GM23338 (cell line): ENCODE results near the gene NR1D1. TPM values are rescaled to one million over a fixed set of nuclear protein-coding genes. Genes with fewer than 3 reads are reported as not detected.

Source experiments
- ATAC-seq: fragments of 200-7000 bp; cut with Tn5 transposase; 3 replicates; pipeline ENCODE4 v1.9.1; 2020
- DNase-seq: peaks from one replicate; pipeline ENCODE4 v3.0.0-alpha.2; 2015; ENCODE audit warnings: low spot score
- H2AFZ ChIP-seq: fragments of 200-600 bp; sonication (generic); 2 replicates; pipeline ENCODE4 v1.8.0; 2016; ENCODE audit warnings: antibody characterized with exemption, mild to moderate bottlenecking, moderate library complexity
- H3F3A ChIP-seq: fragments of 200-600 bp; sonication (generic); replicated peaks from 2 replicates; pipeline ENCODE4 v1.8.0; 2017; ENCODE audit warnings: antibody characterized with exemption, mixed run types, low read depth
- H3K27ac ChIP-seq: fragments of 200-600 bp; sonication (generic); 2 replicates; pipeline ENCODE4 v1.6.1; 2016; ENCODE audit warnings: low read depth
- H3K27me3 ChIP-seq: fragments of 200-600 bp; sonication (generic); 2 replicates; pipeline ENCODE4 v1.8.0; 2016; ENCODE audit warnings: mild to moderate bottlenecking, mixed run types, moderate library complexity; ENCODE audit not compliant: insufficient read depth
- H3K36me3 ChIP-seq: fragments of 200-600 bp; sonication (generic); 2 replicates; pipeline ENCODE4 v1.8.0; 2016; ENCODE audit warnings: mild to moderate bottlenecking; ENCODE audit not compliant: insufficient read depth
- H3K4me1 ChIP-seq: fragments of 200-600 bp; sonication (generic); 2 replicates; pipeline ENCODE4 v1.8.0; 2016; ENCODE audit warnings: mild to moderate bottlenecking, moderate library complexity; ENCODE audit not compliant: insufficient read depth
- H3K4me2 ChIP-seq: fragments of 200-600 bp; sonication (generic); 2 replicates; pipeline ENCODE4 v1.7.1; 2017; ENCODE audit warnings: mixed run types
- H3K4me3 ChIP-seq: fragments of 200-600 bp; sonication (generic); 2 replicates; pipeline ENCODE4 v1.6.1; 2016; ENCODE audit warnings: mixed run types
- H3K79me2 ChIP-seq: fragments of 200-600 bp; sonication (generic); replicated peaks from 2 replicates; pipeline ENCODE4 v1.8.0; 2017; ENCODE audit warnings: mild to moderate bottlenecking; ENCODE audit not compliant: insufficient read depth
- H3K9me2 ChIP-seq: fragments of 200-600 bp; sonication (generic); 2 replicates; pipeline ENCODE4 v1.8.0; 2017; ENCODE audit not compliant: insufficient read depth
- H4K20me1 ChIP-seq: fragments of 200-600 bp; sonication (generic); replicated peaks from 2 replicates; pipeline ENCODE4 v1.8.0; 2017; ENCODE audit warnings: mild to moderate bottlenecking; ENCODE audit not compliant: insufficient read depth
- H3K27ac Mint-ChIP-seq: 2 replicates; pipeline ENCODE4 v1.8.0; 2020; ENCODE audit warnings: inconsistent platforms, mild to moderate bottlenecking, moderate library complexity, mixed read lengths
- H3K27me3 Mint-ChIP-seq: 3 replicates; pipeline ENCODE4 v1.8.0; 2022; ENCODE audit warnings: low read depth, mild to moderate bottlenecking, moderate library complexity, mixed read lengths, inconsistent platforms; ENCODE audit not compliant: insufficient read depth, poor library complexity
- H3K36me3 Mint-ChIP-seq: 3 replicates; pipeline ENCODE4 v1.8.0; 2021; ENCODE audit warnings: low read depth, mild to moderate bottlenecking, inconsistent platforms, moderate library complexity, mixed read lengths
- H3K4me1 Mint-ChIP-seq: 3 replicates; pipeline ENCODE4 v1.8.0; 2020; ENCODE audit warnings: mild to moderate bottlenecking, inconsistent platforms, mixed read lengths
- H3K4me3 Mint-ChIP-seq: 3 replicates; pipeline ENCODE4 v1.8.0; 2021; ENCODE audit warnings: moderate library complexity, mild to moderate bottlenecking, inconsistent platforms, mixed read lengths
- H3K9me3 Mint-ChIP-seq: 3 replicates; pipeline ENCODE4 v1.8.0; 2020; ENCODE audit warnings: moderate library complexity, mild to moderate bottlenecking, inconsistent platforms, mixed read lengths
- EZH2 ChIP-seq: fragments of 200-600 bp; sonication (generic); IDR thresholded peaks from one replicate; pipeline ENCODE4 v1.8.0; 2017; ENCODE audit warnings: antibody characterized with exemption, mild to moderate bottlenecking, low read depth; ENCODE audit not compliant: unreplicated experiment
- EZH2phosphoT487 ChIP-seq: fragments of 200-600 bp; sonication (generic); IDR thresholded peaks from one replicate; pipeline ENCODE4 v1.8.1; 2018; ENCODE audit warnings: antibody characterized with exemption; ENCODE audit not compliant: unreplicated experiment
- JUNB ChIP-seq: IDR thresholded peaks from one replicate; pipeline ENCODE4 v1.6.1; 2016; ENCODE audit warnings: antibody characterized with exemption; ENCODE audit not compliant: unreplicated experiment
- POLR2AphosphoS5 ChIP-seq: IDR thresholded peaks from 2 replicates; pipeline ENCODE4 v1.6.1; 2016; ENCODE audit warnings: antibody characterized with exemption, low read depth
- STAT1 ChIP-seq: IDR thresholded peaks from one replicate; pipeline ENCODE4 v1.6.1; 2016; ENCODE audit warnings: antibody characterized with exemption; ENCODE audit not compliant: unreplicated experiment
- ZNF114 ChIP-seq: fragments of 250-450 bp; sonication (Bioruptor Pico); IDR thresholded peaks from 2 replicates; pipeline ENCODE4 v1.5.0; 2020; ENCODE audit warnings: mild to moderate bottlenecking, moderate library complexity
- ZNF331 ChIP-seq: fragments of 250-450 bp; sonication (Bioruptor Pico); IDR thresholded peaks from 2 replicates; pipeline ENCODE4 v1.5.0; 2020; ENCODE audit warnings: low read depth, mild to moderate bottlenecking, moderate library complexity
- polyA plus RNA-seq: library from polyadenylated mRNA; unstranded; fragments of >200 nt; fragmentation: Nextera tagmentation; extraction: Ambion mirVana; gene quantifications from 2 replicates; pipeline ENCODE4 v1.2.1, GENCODE V29; 2016
- total RNA-seq: library from RNA; depleted of rRNA; stranded (reverse); fragments of >200 nt; shearing (Covaris generic); gene quantifications from 2 replicates; pipeline ENCODE4 v1.2.3, GENCODE V29; 2014
- TF ChIP-seq, protein P1 (sequence below), 2 experiments: fragments of 200-600 bp in 1 of 2; sonication (generic) in 1 of 2; conservative IDR thresholded peaks; 2 replicates each; pipeline versions ENCODE4 v1.5.1 to v1.6.1; 2016 to 2017; ENCODE audit warnings: antibody characterized with exemption in 2 of 2, low read depth in 2 of 2, mild to moderate bottlenecking in 2 of 2, moderate library complexity in 1 of 2

The NR1D1 gene
- total and polyA plus RNA-seq, 2 experiments from 2014 or later = 3.3 to 4.2 TPM

DNA sequence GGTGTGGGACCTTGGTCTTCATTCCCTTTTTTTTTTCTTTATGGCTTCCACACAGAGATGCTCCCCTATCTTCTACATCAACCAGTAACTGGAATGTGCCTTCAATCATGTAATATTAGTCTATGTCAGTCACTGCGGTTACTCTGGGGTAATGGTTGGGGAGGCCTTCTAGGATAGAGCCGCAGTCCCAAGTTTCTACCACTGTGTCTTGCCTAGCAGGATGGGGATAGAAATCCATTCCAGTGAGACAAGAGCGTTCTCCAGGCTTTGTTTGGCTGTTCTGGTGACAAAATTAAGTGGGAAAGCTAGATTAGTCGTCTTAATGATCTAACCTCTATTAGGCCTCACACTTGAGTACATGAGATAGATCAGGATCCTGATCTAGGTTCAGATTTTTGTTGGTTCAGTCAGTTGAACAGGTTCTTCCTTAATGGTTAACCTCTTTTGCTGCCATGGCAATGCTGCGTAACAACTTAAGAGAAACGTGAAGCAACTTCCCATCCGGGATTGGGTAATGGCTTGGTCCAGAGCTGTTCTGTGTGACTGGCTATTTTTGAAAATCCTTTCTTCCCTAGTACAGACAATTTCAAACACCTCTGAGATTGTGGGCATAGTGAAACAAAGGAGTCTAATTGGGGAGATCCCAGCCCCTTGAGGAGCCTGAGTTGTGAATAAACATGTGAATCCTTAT, 30.1 kb upstream of the NR1D1 start:
- H3K4me1 ChIP-seq = no peaks in the 10 kb centered on the region
- H3K36me3 ChIP-seq = peaks cover 86% of the 10 kb centered on the region
- DNase-seq (no peak), ATAC-seq (no peak)
- H3K27me3 ChIP-seq = no peaks in the 10 kb centered on the region
- no peaks in the 10 kb centered on the region for H3K9me2 ChIP-seq
- peak overlapping the region; percentile 46 for H3K27ac Mint-ChIP-seq
- TF ChIP-seq EZH2 (no peak), STAT1 (no peak), JUNB (no peak), EZH2phosphoT487 (no peak), POLR2AphosphoS5 (no peak)
- TF ChIP-seq, protein P1, sequence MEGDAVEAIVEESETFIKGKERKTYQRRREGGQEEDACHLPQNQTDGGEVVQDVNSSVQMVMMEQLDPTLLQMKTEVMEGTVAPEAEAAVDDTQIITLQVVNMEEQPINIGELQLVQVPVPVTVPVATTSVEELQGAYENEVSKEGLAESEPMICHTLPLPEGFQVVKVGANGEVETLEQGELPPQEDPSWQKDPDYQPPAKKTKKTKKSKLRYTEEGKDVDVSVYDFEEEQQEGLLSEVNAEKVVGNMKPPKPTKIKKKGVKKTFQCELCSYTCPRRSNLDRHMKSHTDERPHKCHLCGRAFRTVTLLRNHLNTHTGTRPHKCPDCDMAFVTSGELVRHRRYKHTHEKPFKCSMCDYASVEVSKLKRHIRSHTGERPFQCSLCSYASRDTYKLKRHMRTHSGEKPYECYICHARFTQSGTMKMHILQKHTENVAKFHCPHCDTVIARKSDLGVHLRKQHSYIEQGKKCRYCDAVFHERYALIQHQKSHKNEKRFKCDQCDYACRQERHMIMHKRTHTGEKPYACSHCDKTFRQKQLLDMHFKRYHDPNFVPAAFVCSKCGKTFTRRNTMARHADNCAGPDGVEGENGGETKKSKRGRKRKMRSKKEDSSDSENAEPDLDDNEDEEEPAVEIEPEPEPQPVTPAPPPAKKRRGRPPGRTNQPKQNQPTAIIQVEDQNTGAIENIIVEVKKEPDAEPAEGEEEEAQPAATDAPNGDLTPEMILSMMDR (conservative IDR thresholded peaks at IDR 0.05; ENCODE audit: low read depth in 2 of 2) = no peak
- H3K4me2 ChIP-seq = no peak overlapping the region
- H3K9me3 Mint-ChIP-seq = no peaks in the 10 kb centered on the region
- peak overlapping the region; percentile 79 for H3K27ac ChIP-seq
- H3K4me1 Mint-ChIP-seq = no peaks in the 10 kb centered on the region; the same call in 1 of the 3 replicates
- H3K36me3 Mint-ChIP-seq = peaks cover 96% of the 10 kb centered on the region
- H3K79me2 ChIP-seq = peaks cover 39% of the 10 kb centered on the region
- H4K20me1 ChIP-seq = peaks cover 26% of the 10 kb centered on the region
- H3K4me3 Mint-ChIP-seq = no peak overlapping the region
- peaks cover 2% of the 10 kb centered on the region for H3K27me3 Mint-ChIP-seq
- peaks cover 47% of the 10 kb centered on the region for H3F3A ChIP-seq
- no peak overlapping the region for H3K4me3 ChIP-seq
- no peak overlapping the region for H2AFZ ChIP-seq

DNA sequence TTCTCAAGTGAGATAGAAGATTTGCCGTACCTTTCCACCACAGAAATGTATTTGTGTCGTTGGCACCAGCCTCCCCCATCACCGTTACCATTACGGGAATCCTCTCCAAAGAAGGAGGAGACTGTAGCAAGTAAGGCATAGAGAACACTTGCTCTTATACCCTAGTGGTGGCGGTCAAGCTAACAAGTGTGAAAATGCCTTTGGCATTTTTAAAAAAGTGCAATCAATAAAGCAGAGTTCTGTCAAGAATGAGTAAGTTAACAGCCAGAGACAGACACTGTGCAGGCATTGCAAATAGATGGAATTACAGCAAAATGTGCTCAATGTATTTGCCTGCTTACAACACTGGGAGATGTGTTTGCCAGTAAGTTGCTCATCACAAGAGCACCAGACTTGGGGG, 29.1 kb upstream of the NR1D1 start:
- Histone ChIP-seq H3K27ac (peak overlapping the region; percentile 29; the same call in 1 of the 2 replicates), H3K27me3 (no peaks in the 10 kb centered on the region), H3K4me2 (no peak overlapping the region), H3K4me1 (peaks cover 5% of the 10 kb centered on the region), H3K9me2 (no peaks in the 10 kb centered on the region), H3K79me2 (peaks cover 49% of the 10 kb centered on the region), H2AFZ (no peak overlapping the region), H4K20me1 (peaks cover 24% of the 10 kb centered on the region), H3F3A (peaks cover 46% of the 10 kb centered on the region), H3K4me3 (no peak overlapping the region), H3K36me3 (peaks cover 76% of the 10 kb centered on the region)
- Mint-ChIP-seq H3K27ac (no peak overlapping the region), H3K4me1 (peaks cover 6% of the 10 kb centered on the region; the same call in 2 of the 3 replicates), H3K27me3 (peaks cover 2% of the 10 kb centered on the region), H3K9me3 (no peaks in the 10 kb centered on the region), H3K36me3 (peaks cover 89% of the 10 kb centered on the region), H3K4me3 (no peak overlapping the region; the same call in 2 of the 3 replicates)
- TF ChIP-seq ZNF331 (CRISPR knock-in tag) = no peak
- no peak for TF ChIP-seq POLR2AphosphoS5
- no peak for TF ChIP-seq ZNF114
- ATAC-seq (no peak), DNase-seq (peak; percentile 17)
